22Rv1 (cell line): ENCODE measurements around the gene EEA1.

Source experiments
- H3K27ac ChIP-seq: fragments of 450-650 bp; 2 replicates; pipeline ENCODE4 v1.5.1; 2017
- CTCF ChIP-seq: fragments of 450-650 bp; IDR thresholded peaks from 2 replicates; pipeline ENCODE4 v1.5.1; 2017; ENCODE audit warnings: mild to moderate bottlenecking
- ZFX ChIP-seq: fragments of 450-650 bp; IDR thresholded peaks from 2 replicates; pipeline ENCODE4 v1.6.1; 2017; ENCODE audit warnings: antibody characterized with exemption, borderline replicate concordance

Gene EEA1

GRCh38 chr12:92730758-92731157, 198.3 kb downstream of the EEA1 start:
- no peak overlapping the region for H3K27ac ChIP-seq
- TF ChIP-seq ZFX (no peak), CTCF (no peak)

- no peak overlapping the region for H3K27ac ChIP-seq
- TF ChIP-seq CTCF (no peak), ZFX (no peak)
These were observed 199.3 kb downstream of the EEA1 start for GRCh38 chr12:92729773-92730305.

GRCh38 chr12:92726850-92727249, 202.2 kb downstream of the EEA1 start:
- TF ChIP-seq ZFX (no peak), CTCF (no peak)

GRCh38 chr12:92722897-92723296, 206.2 kb downstream of the EEA1 start:
- H3K27ac ChIP-seq, result no peak overlapping the region
- no peak for TF ChIP-seq CTCF
- TF ChIP-seq ZFX, result no peak

More at GRCh38 chr12:92726850-92727249, 202.2 kb downstream of the EEA1 start:
- H3K27ac ChIP-seq, result no peak overlapping the region

- no peak for TF ChIP-seq CTCF
- no peak for TF ChIP-seq ZFX
- H3K27ac ChIP-seq, result no peak overlapping the region
These were observed 207.4 kb downstream of the EEA1 start for GRCh38 chr12:92721656-92722055.

- TF ChIP-seq CTCF (no peak), ZFX (no peak)
These were observed 208.0 kb downstream of the EEA1 start for GRCh38 chr12:92721130-92721529.

More at GRCh38 chr12:92721130-92721529, 208.0 kb downstream of the EEA1 start:
- H3K27ac ChIP-seq, result no peak overlapping the region
